GM13977 (cell line): ENCODE data around the gene CRKL.
"Not testable (repeated sequence)": the region's sequence is repeated elsewhere in the genome, so short reads cannot be mapped to it uniquely, and the experiment has no call there.

Experiments used
- DNase-seq: peaks from one replicate; pipeline ENCODE4 v3.0.0; 2012; ENCODE audit warnings: low spot score
- in situ Hi-C: fragments of 300-500 bp; cut with MboI; formaldehyde crosslinking; loops from one replicate; pipeline ENCODE4 v1.12.0; 2022; ENCODE audit warnings: low sequenced_read_pairs, low pct_unique_long_range_greater_than_20kb, mixed read lengths, inconsistent platforms; ENCODE audit not compliant: unreplicated experiment
- TF ChIP-seq, protein P1 (sequence below): IDR thresholded peaks from 2 replicates; pipeline ENCODE4 v1.5.1; 2012; ENCODE audit warnings: mild to moderate bottlenecking, control low read depth; ENCODE audit not compliant: insufficient read depth; ENCODE audit errors: extremely low read depth, missing control alignments

CRKL gene

DNA sequence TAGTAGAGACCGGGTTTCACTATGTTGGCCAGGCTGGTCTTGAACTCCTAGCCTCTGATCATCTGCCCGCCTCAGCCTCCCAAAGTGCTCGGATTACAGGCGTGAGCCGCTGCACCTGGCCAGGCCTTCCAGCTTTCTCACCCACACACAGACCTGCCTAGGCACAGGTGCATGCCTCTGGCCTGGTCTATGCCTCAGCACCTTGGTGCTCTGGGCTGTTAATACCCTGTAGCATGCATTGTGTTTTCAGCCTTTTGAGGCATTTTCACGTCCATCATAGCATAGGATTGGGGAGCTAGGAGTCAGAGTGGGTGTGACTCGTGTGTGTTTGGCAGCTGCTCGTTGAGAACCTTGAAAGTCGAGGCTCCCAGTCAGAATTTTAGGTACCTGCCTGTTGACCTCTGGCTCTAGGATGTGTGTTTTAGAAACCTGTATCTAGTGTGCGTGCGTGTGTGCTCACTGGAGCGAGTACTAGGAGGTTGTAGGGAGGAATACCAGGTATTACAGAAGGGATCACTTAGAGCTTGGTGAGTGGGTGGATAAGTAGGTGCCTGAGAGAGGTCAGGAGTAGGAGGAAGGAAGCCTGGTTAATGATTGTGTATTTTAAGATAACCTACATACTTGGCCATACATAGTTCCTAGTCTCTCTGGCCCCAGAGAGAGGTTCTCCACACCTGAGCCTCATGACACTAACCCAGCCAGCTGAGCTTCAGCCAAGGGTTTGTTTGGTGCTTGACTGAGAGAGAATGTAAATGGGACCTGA, 20.0 kb downstream of the CRKL start:
- TF ChIP-seq, protein P1, sequence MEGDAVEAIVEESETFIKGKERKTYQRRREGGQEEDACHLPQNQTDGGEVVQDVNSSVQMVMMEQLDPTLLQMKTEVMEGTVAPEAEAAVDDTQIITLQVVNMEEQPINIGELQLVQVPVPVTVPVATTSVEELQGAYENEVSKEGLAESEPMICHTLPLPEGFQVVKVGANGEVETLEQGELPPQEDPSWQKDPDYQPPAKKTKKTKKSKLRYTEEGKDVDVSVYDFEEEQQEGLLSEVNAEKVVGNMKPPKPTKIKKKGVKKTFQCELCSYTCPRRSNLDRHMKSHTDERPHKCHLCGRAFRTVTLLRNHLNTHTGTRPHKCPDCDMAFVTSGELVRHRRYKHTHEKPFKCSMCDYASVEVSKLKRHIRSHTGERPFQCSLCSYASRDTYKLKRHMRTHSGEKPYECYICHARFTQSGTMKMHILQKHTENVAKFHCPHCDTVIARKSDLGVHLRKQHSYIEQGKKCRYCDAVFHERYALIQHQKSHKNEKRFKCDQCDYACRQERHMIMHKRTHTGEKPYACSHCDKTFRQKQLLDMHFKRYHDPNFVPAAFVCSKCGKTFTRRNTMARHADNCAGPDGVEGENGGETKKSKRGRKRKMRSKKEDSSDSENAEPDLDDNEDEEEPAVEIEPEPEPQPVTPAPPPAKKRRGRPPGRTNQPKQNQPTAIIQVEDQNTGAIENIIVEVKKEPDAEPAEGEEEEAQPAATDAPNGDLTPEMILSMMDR, result no peak
- in situ Hi-C loops, result no loop called here
- DNase-seq, result no peak

DNA sequence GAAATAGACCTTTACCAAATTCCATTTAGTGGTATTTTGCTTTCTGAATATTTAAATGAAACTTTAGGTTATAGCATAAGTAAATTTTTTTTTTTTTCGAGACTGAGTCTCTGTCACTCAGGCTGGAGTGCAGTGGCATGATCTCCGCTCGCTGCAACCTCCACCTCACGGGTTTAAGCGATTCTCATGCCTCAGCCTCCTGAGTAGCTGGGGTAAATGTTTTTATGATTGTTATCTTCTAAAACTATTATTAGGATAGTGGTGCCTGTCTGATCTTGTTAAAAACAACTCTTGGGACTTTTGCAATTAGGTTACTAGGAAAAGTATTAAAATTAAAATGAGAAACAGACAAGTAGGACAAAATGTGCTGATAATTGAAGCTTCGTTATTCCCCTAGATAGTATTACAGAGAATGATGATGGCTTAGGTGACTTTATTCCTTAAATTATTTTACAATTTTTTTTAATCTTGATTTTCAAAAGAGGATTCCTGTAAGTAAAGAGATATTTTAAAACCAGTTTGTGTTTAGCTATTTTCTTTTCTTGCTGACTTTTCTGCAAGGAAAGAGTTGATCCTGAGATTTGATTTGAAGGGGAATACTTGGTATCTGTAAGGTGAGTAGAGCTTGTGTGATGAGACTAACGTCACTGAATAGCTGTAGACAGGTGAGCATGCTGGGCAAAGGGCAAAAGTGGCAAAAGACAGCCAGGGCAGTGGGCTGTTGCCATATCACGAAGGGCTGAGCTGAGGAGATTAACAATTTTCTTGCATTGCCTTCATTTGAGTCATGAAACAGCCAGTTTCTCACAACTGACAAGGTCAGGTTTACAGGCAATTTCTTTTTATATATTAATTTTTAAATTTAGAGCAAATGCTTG, 20.8 kb downstream of the CRKL start:
- TF ChIP-seq, protein P1, result no peak
- DNase-seq, result no peak
- in situ Hi-C loops, result no loop called here

DNA sequence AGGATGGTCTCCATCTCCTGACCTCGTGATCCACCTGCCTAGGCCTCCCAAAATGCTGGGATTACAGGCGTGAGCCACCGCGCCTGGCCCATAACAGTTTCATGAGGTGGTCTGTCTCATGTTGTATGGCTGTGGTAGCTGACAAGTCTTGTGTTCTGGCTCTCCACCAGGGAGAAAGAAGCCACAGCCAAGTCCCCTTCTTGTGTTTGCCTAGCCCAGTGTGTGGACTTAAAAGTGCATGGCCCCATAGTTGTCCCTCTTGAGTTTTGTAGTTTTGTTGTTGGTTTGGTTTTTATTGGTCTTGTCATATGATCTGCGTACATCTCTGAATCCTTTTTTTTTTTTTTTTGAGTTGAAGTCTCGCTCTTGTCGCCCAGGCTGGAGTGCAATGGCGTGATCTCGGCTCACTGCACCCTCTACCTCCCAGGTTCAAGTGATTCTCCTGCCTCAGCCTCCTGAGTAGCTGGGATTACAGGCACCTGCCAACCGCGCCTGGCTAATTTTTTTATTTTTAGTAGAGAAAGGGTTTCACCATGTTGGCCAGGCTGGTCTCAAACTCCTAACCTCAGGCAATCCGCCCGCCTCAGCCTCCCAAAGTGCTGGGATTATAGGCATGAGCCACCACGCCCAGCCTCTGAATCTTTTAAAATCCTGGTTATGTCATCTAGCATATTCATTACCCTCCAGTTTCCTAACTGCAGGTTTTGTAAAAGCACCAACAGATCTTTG, 22.4 kb downstream of the CRKL start:
- in situ Hi-C loops, DNase-seq: not testable (repeated sequence)

DNA sequence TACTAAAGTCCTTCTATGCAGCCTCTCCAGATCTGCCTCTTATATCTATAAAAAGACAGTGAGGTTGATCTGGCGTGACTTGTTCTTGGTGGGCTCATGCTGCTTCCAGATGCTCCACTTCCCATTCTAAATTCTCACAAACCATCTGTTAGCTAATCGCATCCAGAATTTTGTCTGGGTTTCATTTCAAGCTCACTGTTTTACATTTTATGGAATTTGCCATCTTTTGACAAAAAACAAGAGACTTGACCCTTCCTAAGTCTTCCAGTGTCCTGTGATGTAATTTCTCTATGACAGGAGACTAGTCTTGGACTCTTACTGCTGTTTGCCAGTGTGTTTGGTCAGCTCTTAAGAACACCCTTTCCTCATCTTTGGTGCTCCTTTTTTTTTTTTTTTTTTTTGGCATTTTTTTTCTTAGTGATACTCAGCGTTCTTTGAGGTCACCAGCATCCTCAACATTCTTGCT, 23.0 kb downstream of the CRKL start:
- TF ChIP-seq, protein P1, result no peak
- DNase-seq, result no peak
- in situ Hi-C loops, result no loop called here

- in situ Hi-C loops, result no loop called here
- no peak for DNase-seq
- TF ChIP-seq, protein P1, result no peak
Measured at GRCh38 chr22:20940904-20941385, 23.7 kb downstream of the CRKL start.

- in situ Hi-C loops, result not testable (repeated sequence)
Measured at GRCh38 chr22:20942203-20942902, 25.1 kb downstream of the CRKL start.

More at GRCh38 chr22:20942203-20942902, 25.1 kb downstream of the CRKL start:
- DNase-seq, result not testable (repeated sequence)
